Keratinocyte (primary cell): ENCODE data around the gene TRPV5. TPM values are rescaled to one million over a fixed set of nuclear protein-coding genes. Genes with fewer than 3 reads are reported as not detected.

Experiments
- DNase-seq: peaks from one replicate; pipeline ENCODE4 v3.0.0-alpha.2; 2011; ENCODE audit warnings: low read depth, missing footprints, low spot score
- FAIRE-seq: peaks from 2 replicates; lab custom pipeline; 2011; peaks lifted over from hg19 to GRCh38; lab: Jason Lieb, UNC
- H2AFZ ChIP-seq: 2 replicates; pipeline ENCODE4 v1.6.0; 2012; ENCODE audit warnings: low read length, control low read depth, inconsistent platforms; ENCODE audit not compliant: control insufficient read depth
- H3K27ac ChIP-seq: 2 replicates; pipeline ENCODE4 v1.5.1; 2011; ENCODE audit warnings: low read length; ENCODE audit not compliant: control insufficient read depth, insufficient read depth
- H3K27me3 ChIP-seq: 3 replicates; pipeline ENCODE4 v1.6.0; 2011; ENCODE audit warnings: low read length; ENCODE audit not compliant: control insufficient read depth, insufficient read depth; ENCODE audit errors: extremely low read depth
- H3K36me3 ChIP-seq, 2 experiments: 2 replicates in 1 of 2; 3 replicates in 1 of 2; pipeline ENCODE4 v1.5.1; 2011; ENCODE audit warnings: low read length in 2 of 2, mild to moderate bottlenecking in 1 of 2; ENCODE audit not compliant: control insufficient read depth in 2 of 2, insufficient read depth in 2 of 2; ENCODE audit errors: extremely low read depth in 1 of 2
- H3K4me1 ChIP-seq: 3 replicates; pipeline ENCODE4 v1.5.1; 2011; ENCODE audit warnings: low read length; ENCODE audit not compliant: control insufficient read depth, insufficient read depth; ENCODE audit errors: extremely low read depth
- H3K4me2 ChIP-seq: 3 replicates; pipeline ENCODE4 v1.6.0; 2011; ENCODE audit warnings: low read depth, low read length; ENCODE audit not compliant: control insufficient read depth, insufficient read depth; ENCODE audit errors: extremely low read depth
- H3K4me3 ChIP-seq, 3 experiments: fragments of 200-600 bp in 1 of 3; sonication (generic) in 1 of 3; 2 replicates in 2 of 3; 3 replicates in 1 of 3; pipeline ENCODE4 v1.5.1; 2011 to 2016; ENCODE audit warnings: low read length in 3 of 3, mild to moderate bottlenecking in 3 of 3, control low read depth in 2 of 3, inconsistent platforms in 1 of 3, low read depth in 1 of 3, mixed read lengths in 1 of 3, mixed run types in 1 of 3, moderate library complexity in 1 of 3; ENCODE audit not compliant: control insufficient read depth in 2 of 3, insufficient read depth in 2 of 3; ENCODE audit errors: extremely low read depth in 1 of 3
- H3K79me2 ChIP-seq: 2 replicates; pipeline ENCODE4 v1.6.0; 2012; ENCODE audit warnings: low read length; ENCODE audit not compliant: control insufficient read depth, insufficient read depth
- H3K9ac ChIP-seq: 3 replicates; pipeline ENCODE4 v1.6.0; 2011; ENCODE audit warnings: low read length; ENCODE audit not compliant: control insufficient read depth, insufficient read depth; ENCODE audit errors: extremely low read depth
- H3K9me1 ChIP-seq: 3 replicates; pipeline ENCODE4 v1.6.0; 2011; ENCODE audit warnings: low read length; ENCODE audit not compliant: control insufficient read depth, insufficient read depth; ENCODE audit errors: extremely low read depth
- H3K9me3 ChIP-seq: 2 replicates; pipeline ENCODE4 v1.5.1; 2012; ENCODE audit warnings: low read depth, low read length; ENCODE audit not compliant: control insufficient read depth
- H4K20me1 ChIP-seq: 3 replicates; pipeline ENCODE4 v1.6.0; 2011; ENCODE audit warnings: low read length; ENCODE audit not compliant: control insufficient read depth, insufficient read depth; ENCODE audit errors: extremely low read depth
- CTCF ChIP-seq, 3 experiments: IDR thresholded peaks in 1 of 3; conservative IDR thresholded peaks in 1 of 3; optimal IDR thresholded peaks in 1 of 3; 2 replicates in 2 of 3; 3 replicates in 1 of 3; pipeline versions ENCODE3 to v1.5.1; 2011; ENCODE audit warnings: low read length in 3 of 3, mild to moderate bottlenecking in 3 of 3, moderate library complexity in 2 of 3, control low read depth in 1 of 3, inconsistent platforms in 1 of 3; ENCODE audit not compliant: insufficient read depth in 2 of 3; ENCODE audit errors: extremely low read depth in 1 of 3
- EZH2 ChIP-seq: IDR thresholded peaks from one replicate; pipeline ENCODE4 v1.6.1; 2012; ENCODE audit warnings: inconsistent platforms, mild to moderate bottlenecking, low read length, moderate library complexity
- dilution Hi-C: fragments of 300-500 bp; cut with MboI; formaldehyde crosslinking; loops from one replicate; pipeline ENCODE4 v1.7.0; 2020; ENCODE audit warnings: low sequenced_read_pairs; ENCODE audit not compliant: extremely low pct_ligation_motif_present
- polyA plus RNA-seq, 5 experiments: library from polyadenylated mRNA; depleted of rRNA in 3 of 5; stranded (reverse) in 3 of 5; stranded (forward) in 1 of 5; unstranded in 1 of 5; fragments of >200 nt; gene quantifications; 1 replicate in 1 of 5; 2 replicates in 3 of 5; 3 replicates in 1 of 5; pipeline versions ENCODE4 v1.2.1 to v1.2.3, GENCODE V29; 2011 to 2012; ENCODE audit warnings: missing spikeins in 2 of 5, low read depth in 1 of 5, low replicate concordance in 1 of 5

Gene TRPV5
- polyA plus RNA-seq, 1 donor (not counting 4 experiments of a cell fraction or from before 2014, with no cell fraction given): not detected

- FAIRE-seq: no peak
Observed at GRCh38 chr7:142961595-142961972, 28.0 kb upstream of the TRPV5 start.

GRCh38 chr7:142960955-142961512, 27.5 kb upstream of the TRPV5 start:
- no peaks in the 10 kb centered on the region for H3K36me3 ChIP-seq
- no peak overlapping the region for H2AFZ ChIP-seq
- no peak overlapping the region for H3K4me3 ChIP-seq
- dilution Hi-C loops: no loop called here
- H3K9ac ChIP-seq: no peak overlapping the region
- no peaks in the 10 kb centered on the region for H3K79me2 ChIP-seq
- DNase-seq (no peak), FAIRE-seq (no peak)
- no peaks in the 10 kb centered on the region for H3K9me3 ChIP-seq
- H3K9me1 ChIP-seq: no peaks in the 10 kb centered on the region
- H3K27me3 ChIP-seq: no peaks in the 10 kb centered on the region
- no peak overlapping the region for H3K27ac ChIP-seq
- no peak overlapping the region for H3K4me2 ChIP-seq
- H4K20me1 ChIP-seq: no peaks in the 10 kb centered on the region
- peaks cover 7% of the 10 kb centered on the region for H3K4me1 ChIP-seq
- TF ChIP-seq CTCF (optimal IDR thresholded peaks at IDR 0.05 in 1 of 3, IDR thresholded peaks at IDR 0.05 in 1 of 3, conservative IDR thresholded peaks at IDR 0.05 in 1 of 3; ENCODE audit: extremely low read depth in 1 of 3, insufficient read depth in 2 of 3, low read length in 3 of 3) (peak; percentile 52 to 72 (median 54)), EZH2 (no peak)

More at GRCh38 chr7:142961595-142961972, 28.0 kb upstream of the TRPV5 start:
- Histone ChIP-seq H3K4me1 (peaks cover 7% of the 10 kb centered on the region), H3K4me2 (no peak overlapping the region), H4K20me1 (no peaks in the 10 kb centered on the region), H3K9me3 (no peaks in the 10 kb centered on the region), H3K4me3 (no peak overlapping the region), H3K79me2 (no peaks in the 10 kb centered on the region), H3K27me3 (no peaks in the 10 kb centered on the region), H3K36me3 (no peaks in the 10 kb centered on the region), H3K27ac (no peak overlapping the region), H2AFZ (no peak overlapping the region), H3K9ac (no peak overlapping the region), H3K9me1 (no peaks in the 10 kb centered on the region)
- TF ChIP-seq EZH2: no peak
- no peak for DNase-seq
- dilution Hi-C loops: no loop called here

- H3K9me3 ChIP-seq: no peaks in the 10 kb centered on the region
- no peak overlapping the region for H2AFZ ChIP-seq
- H3K9ac ChIP-seq: no peak overlapping the region
- H3K27me3 ChIP-seq: no peaks in the 10 kb centered on the region
- H3K4me2 ChIP-seq: no peak overlapping the region
- peaks cover 7% of the 10 kb centered on the region for H3K4me1 ChIP-seq
- H3K79me2 ChIP-seq: no peaks in the 10 kb centered on the region
- H3K4me3 ChIP-seq: no peak overlapping the region
- FAIRE-seq: no peak
- H3K27ac ChIP-seq: no peak overlapping the region
- TF ChIP-seq CTCF (optimal IDR thresholded peaks at IDR 0.05 in 1 of 3, IDR thresholded peaks at IDR 0.05 in 1 of 3, conservative IDR thresholded peaks at IDR 0.05 in 1 of 3; ENCODE audit: extremely low read depth in 1 of 3, insufficient read depth in 2 of 3, low read length in 3 of 3) (no peak), EZH2 (no peak)
- dilution Hi-C loops: no loop called here
- no peaks in the 10 kb centered on the region for H4K20me1 ChIP-seq
- H3K9me1 ChIP-seq: no peaks in the 10 kb centered on the region
- no peak for DNase-seq
- no peaks in the 10 kb centered on the region for H3K36me3 ChIP-seq
Observed at GRCh38 chr7:142959202-142959601, 25.7 kb upstream of the TRPV5 start.
